ENCODE results near the gene GIT2.
A peak's percentile ranks its signal among the peaks of the same experiment; 100 is the strongest.
"Not testable (repeated sequence)": the region's sequence is repeated elsewhere in the genome, so short reads cannot be mapped to it uniquely, and the experiment has no call there.

GIT2 gene
- total RNA-seq = 181 to 188 reads per million in 2 donors

DNA sequence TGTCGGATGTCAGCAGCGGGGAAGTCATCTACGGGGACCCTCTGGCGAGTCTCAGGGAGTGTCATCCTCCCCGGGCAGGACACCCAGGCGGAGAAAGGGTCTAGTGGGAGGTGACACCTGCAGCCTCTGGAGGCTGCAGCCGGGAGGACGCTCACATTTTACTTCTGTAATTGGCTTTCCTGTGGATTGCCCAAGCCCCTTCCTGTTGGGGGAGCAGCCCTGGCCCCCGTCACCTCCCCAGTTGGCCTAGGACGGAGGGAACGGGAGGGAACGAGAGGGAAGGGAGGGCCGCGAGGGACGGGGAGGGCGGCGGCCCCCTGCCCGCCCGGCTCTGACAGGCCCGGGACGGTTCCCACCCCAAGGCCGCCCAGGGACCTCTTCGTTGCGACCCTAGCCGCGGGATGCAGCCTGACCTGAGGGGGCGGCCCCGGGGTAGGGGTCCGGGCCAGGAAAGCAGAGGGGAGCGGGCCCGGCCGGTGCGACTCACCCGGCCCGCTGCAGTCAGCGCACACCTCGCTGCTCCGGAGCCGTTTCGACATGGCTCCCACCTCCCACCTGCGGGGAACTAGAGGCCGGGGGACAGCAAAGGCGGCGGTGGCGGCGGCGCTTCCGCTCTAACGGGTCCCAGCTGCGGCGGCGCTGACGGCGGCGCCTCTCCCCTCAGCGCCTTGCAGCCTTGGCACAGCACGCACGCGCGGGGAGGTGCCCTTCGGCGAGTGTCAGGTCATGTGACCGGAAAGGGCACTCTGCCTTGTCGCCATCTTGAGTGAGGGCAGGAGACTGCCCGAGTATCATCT lies at the start of gene GIT2:
GIT2 (minus strand) TSS at position 683 of the 797 bp plus-strand sequence; CDS start at position 539, 144 bp downstream.
- DNase-seq = peak; percentile 96

DNA sequence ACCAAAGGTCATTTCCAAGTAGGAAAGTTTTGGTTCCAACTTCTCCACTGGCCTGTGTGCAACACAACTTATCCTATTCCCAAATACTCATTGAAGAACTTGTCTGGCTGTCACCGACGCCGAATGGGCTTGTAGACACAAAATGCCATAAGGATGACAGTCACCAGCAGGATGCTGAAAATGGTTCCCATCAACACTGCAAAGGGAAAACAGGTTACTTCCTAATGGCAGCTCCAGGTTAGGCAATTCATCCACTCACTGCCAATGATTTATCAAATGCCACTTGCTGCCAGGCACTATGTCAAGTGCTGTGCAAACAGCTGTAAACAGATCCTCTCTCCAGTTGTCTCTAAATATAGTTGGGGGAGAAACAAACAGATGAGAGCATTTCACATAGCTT lies 46.1 kb upstream of the GIT2 start:
- DNase-seq = no peak

DNA sequence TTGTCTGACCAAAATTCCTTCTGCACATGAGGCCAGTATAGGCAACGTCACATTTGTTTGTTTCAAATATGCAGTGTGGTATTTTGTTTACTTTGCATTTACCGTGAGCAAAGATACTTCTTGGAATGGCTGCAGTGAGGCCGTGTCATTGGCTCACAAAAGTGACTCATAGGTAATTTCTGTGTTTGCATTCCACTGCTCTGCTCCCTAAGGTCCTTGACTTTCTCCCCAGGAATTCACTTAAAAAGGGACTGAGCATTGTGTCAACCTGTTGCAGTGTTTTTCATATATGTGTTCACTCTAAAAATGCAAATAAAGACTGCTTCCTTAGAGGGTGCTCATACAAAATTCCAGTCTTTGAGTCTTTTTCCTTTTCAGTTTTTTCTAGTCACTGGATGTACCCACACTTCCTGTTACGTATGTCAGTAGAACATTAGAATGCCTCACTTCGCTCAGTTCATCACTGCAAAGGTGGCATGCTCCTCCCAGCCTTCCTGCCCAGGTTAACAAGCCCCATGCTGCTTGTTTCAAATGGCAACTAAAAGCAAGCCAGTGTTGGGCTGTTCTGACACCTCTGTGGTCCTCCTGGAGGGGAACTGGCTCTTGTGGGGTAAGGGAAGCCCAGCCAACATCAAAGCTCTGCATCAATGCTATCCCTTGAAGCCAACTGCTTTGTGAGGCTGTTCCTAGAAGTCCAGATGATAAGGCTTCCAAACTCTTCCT lies 43.1 kb upstream of the GIT2 start:
- DNase-seq = no peak

- DNase-seq = no peak
Observed at GRCh38 chr12:110038741-110039084, 42.5 kb upstream of the GIT2 start.

DNA sequence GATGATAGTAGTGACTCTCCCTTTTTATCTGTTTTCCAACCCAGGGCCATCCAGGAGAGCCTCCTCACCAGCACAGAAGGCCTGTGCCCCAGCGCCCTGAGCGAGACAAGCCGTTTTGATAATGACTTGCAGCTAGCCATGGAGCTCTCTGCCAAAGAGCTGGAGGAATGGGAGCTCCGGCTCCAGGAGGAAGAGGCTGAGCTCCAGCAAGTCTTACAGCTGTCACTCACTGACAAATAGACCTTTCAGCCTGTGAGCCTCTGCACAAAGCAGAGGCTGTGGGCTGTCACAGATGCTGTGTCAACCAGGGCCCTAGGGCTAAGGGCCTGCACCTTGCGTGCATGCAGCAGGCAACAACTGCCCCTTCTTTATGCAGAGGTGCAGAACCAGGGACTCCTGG lies 41.1 kb upstream of the GIT2 start:
- no peak for DNase-seq

- no peak for DNase-seq
Observed at GRCh38 chr12:110035534-110036104, 39.5 kb upstream of the GIT2 start.

- DNase-seq = no peak
Observed at GRCh38 chr12:110033888-110034287, 37.7 kb upstream of the GIT2 start.

DNA sequence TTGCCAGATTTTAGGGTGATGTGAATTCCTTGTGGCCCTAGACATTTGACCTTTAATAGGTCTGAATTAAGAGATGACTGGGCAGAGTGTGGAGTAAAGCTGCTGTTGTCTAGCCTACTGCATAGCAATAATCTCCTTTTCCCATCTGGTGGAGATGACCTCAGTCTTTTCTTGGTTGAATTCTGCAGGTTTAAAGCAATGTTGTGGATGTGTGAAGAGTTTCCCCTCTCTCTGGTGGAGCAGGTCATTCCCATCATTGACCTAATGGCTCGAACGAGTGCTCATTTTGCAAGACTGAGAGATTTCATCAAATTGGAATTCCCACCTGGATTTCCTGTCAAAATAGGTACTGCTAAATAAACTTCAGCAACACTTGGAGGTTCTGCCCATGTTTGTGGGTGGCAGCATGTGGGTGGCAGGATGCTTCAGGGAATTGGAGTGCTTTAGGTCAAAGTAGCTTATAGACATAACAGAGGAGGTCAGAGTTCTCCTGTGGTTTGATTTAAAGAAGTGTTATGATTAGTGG lies 33.2 kb upstream of the GIT2 start:
- no peak for DNase-seq

DNA sequence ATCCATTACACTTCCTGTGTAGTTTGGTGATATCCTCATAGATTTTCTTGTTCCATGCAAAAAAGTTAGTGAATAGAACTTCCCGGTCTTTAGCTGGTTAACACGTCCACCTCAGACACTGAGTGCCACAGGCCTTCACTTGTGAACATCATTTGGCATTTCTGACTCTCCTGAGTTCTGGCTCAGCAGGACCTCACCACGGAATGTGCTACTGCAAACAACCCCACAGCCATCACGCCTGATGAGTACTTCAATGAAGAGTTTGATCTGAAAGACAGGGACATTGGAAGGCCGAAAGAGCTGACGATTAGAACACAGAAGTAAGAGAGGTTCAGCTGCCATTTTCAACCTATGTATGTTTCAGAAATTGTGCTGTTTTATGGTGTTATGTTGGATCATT lies 32.2 kb upstream of the GIT2 start:
- no peak for DNase-seq

DNA sequence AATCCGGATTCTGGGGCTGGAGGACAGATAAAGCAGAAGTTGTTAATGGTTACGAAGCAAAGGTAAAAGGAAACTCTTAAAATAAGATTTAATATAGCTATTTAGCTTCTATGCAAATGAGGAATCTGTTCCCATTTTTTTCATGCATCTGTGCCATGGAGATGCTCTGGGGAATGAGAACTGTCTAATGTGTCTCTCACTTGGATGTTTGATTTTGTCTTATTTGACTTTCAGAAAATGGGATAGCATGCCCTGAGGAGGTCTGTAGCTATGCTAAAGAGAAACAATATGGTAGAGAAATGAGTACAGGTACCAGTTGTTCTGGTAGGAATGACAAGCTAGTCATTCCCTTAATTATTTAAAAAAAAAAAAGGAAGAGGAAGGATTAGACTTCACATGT lies 27.9 kb upstream of the GIT2 start:
- no peak for DNase-seq

DNA sequence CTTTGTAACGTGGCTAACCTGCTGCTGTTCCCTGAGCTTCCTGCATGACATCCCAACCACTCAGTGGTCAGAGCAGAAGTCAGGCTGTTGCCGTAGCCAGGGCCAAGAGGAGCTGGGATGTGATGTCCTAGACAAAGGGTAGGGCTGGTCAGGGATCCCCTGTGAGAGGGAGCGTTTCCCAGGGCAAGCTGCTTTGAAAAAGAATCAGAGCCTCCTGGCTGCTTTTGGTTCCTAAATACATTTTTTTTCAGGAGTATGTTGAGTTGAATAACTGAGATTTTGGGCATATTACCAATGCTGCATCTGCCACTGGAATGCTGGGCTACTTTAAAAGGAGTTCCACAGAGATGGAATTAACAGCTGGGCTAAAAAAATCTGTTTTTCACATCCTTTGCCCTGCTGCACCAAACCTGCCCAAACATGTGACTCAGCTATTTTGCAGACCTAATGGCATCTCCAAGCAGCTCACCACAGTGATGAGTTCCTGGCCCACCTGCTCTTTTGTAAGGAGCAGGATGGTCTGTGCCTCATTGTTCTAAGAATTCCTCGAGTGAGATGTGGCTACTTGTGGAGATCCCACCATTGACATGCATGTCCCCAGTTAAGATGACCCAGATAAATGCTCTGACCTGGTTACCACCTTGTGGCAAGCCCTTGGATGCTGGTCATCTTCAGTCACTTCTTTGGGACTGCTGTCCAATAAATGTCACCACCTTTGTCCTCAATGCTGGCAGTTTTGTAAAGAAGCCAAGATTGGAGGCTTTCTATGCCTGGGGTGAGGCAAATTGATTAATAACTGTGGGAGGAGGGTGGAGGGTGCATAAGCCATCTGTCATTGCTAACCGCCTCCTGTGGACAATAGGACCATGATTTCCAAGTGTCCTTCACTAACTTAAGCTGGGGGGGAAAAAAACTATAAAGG lies 27.2 kb upstream of the GIT2 start:
- no peak for DNase-seq

DNA sequence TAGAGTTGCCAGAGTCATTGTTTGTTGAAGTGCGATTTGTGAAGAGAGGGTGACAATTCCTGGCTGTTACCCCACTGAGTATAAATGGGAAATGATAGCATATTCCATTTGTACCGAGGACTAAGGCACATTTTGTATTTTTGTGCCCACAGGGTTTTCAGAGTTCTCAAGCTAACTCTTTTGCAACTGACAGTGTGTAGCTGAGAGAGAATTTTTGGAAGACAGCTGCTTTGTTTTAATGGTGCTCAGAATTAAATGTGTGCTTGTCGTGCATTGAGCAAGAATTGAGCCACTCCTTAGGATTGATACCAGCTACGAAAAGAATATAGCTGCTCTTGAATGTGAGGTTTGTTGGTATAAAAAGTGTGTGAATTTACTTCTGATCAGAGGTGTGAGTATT lies 24.8 kb upstream of the GIT2 start:
- DNase-seq = no peak

DNA sequence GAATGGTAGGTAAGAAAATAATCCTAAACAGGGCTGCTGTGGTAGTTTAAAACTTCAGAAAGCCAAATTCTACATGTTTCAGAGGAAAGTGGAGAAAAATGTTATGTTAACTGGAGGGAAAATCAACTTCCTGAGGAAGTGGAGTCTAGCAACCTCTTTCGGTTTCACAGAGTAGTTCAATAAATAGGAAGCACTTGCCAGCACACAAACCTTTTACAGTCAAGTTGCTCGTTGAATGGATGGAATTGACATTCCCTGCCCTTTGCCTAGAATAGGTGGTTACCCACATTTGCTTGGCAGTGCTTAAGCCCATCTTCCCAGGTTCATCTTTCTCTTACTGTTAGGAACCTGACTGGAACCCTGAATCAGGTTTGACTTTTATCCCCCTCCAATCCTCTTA lies 19.0 kb upstream of the GIT2 start:
- DNase-seq = no peak

DNA sequence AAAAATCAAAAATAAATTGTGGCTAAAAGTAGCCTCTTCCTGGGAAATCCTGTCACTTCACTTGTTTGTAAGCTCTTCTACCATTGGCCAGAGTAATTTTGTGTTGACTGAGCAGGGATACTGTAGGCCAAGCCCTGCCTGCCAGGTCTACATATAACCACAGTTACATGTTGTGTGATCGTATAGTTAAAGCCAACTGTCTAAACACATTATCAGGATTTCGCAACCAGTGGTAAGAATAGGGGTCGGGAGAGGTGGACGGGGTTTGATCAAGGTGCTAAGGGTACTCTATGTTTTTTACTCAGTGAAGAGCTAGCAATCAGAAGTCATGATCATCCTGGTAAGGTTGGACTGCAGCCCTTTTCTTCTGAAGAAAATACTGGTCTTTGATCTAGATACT lies 16.5 kb upstream of the GIT2 start:
- DNase-seq = no peak

DNA sequence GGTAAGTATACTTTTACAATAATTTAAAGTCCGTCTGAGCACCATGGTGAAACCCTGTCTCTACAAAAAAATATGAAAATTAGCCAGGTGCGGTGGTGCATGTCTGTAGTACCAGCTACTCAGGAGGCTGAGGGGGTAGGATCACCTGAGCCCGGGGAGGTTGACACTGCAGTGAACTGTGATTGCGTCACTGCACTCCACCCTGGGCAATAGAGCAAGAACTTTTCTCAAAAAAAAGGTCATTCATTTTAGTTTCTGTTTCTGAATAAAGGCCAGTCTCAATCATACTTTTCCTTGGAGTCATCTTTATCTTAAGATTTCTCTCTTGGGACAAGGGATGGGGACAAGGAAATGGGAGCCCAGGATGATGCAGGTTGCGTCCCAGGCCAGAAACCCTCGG lies 16.0 kb upstream of the GIT2 start:
- DNase-seq = no peak

DNA sequence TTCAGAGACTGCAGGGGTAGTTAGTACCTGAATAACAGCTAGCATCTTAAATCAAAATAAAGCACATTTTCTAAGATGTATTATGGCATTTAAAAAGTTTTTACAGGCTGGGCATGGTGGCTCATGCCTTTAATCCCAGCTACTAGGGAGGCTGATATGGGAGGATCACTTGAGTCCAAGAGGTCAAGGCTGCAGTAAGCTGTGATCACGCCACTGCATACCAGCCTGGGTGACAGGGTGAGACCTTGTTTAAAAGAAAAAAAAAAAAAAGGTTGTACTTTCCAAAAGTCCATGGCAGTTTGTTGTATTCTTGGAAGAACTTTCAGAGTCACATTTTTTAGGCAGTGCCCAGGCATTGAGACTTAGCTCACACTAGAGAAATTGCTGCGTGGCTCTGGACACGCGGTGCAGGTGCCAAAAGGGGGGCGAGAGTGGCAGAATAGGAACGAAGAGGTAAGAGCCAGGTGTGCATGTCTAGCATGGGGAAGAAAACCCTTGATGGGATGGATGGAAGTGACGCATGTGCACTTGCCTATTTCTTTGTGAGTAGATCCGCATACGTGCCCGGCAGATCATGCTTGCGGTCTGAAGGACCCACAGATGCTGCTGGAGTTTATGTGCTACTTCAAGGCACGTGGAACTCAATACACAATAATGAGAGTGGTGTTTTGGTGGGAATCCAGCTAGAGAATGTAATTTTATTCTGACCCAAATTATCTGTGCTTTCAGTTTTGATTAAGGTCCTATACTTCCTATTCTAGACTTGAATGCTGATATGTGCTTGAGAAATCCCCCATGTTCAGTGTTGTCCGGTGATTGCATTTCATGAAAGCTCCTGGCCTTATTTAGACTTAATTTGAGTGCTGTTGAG lies 14.9 kb upstream of the GIT2 start:
- no peak for DNase-seq

GRCh38 chr12:110008681-110009398 lies 12.7 kb upstream of the GIT2 start:
- not testable (repeated sequence) for DNase-seq

GRCh38 chr12:110007881-110008280 lies 11.7 kb upstream of the GIT2 start:
- no peak for DNase-seq

DNA sequence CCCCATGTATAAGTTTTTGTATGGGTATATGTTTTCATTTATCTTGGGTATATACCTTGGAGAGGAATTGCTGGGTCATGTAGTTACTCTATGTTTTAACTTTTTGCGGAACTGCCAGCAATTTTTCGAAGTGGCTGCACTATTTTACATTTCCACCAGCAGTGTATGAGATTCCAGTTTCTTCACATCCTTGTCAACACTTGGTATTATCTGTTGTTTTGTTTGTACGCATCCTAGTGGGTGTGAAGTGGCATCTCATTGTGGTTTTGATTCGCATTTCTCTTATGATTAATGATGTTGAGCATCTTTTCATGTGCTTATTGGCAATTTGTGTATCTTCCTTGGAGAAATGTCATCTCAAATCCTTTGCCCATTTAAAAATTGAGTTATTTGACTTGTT lies 9.9 kb upstream of the GIT2 start:
- no peak for DNase-seq

DNA sequence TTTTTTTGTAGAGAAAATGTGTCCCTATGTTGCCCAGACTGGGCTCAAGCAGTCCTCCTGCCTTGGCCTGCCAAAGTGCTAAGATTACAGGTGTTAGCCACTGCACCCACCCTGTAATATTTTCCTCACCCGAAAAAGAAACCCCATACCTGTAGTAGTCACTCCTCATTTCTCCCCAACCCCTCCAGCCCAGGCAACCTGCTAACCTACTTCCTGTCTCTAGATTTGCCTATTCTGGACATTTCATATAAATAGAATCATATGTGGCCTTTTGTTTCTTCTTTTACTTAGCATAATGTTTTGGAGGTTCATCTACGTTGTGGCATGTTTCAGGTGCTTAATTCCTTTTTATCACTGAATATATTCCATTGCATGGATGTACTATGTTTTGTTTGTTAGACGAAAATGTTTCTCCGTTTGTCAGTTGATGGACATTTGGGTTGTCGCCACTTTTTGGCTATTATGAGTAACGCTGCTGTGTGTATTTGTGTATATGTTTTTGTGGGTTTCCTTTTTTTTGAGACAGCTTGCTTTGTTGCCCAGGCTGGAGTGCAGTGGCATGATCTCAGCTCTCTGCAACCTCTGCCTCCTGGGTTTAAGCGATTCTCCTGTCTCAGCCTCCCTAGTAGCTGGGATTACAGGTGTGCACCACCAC lies 9.3 kb upstream of the GIT2 start:
- no peak for DNase-seq
